H1 (cell line): ENCODE results near the gene EHBP1. TPM values are rescaled to one million over a fixed set of nuclear protein-coding genes. Genes with fewer than 3 reads are reported as not detected.

ENCODE experiments used
- CTCF ChIA-PET: fragments of 300-600 bp; sonication (Branson Sonifier 250); formaldehyde crosslinking; loops from one replicate; lab custom pipeline; 2021; ENCODE audit not compliant: partially characterized antibody; lab: Charles Lee
- POLR2A ChIA-PET: fragments of 300-600 bp; sonication (Branson Sonifier 250); formaldehyde crosslinking; loops from one replicate; lab custom pipeline; 2021; ENCODE audit warnings: inconsistent platforms; ENCODE audit not compliant: partially characterized antibody; lab: Charles Lee
- DNase-seq, 2 experiments: peaks; one replicate each; pipeline versions ENCODE4 v3.0.0 to v3.0.0-alpha.2; 2010 to 2022; ENCODE audit warnings: low spot score in 2 of 2, low read depth in 1 of 2, mixed read lengths in 1 of 2
- FAIRE-seq: peaks from 2 replicates; lab custom pipeline; 2011; peaks lifted over from hg19 to GRCh38; lab: Jason Lieb, UNC
- H2AFZ ChIP-seq: 2 replicates; pipeline ENCODE4 v1.8.1; 2012; ENCODE audit warnings: low read length, inconsistent platforms
- H2AK5ac ChIP-seq: 2 replicates; pipeline ENCODE4 v1.6.1; 2013; ENCODE audit warnings: low read depth, low read length
- H2BK120ac ChIP-seq: replicated peaks from 2 replicates; pipeline ENCODE3; 2013; ENCODE audit warnings: low read depth, low read length, inconsistent platforms
- H2BK12ac ChIP-seq: 2 replicates; pipeline ENCODE4 v1.6.1; 2013; ENCODE audit warnings: low read depth, low read length
- H2BK15ac ChIP-seq: 2 replicates; pipeline ENCODE4 v1.6.1; 2013; ENCODE audit warnings: low read length
- H2BK20ac ChIP-seq: 2 replicates; pipeline ENCODE4 v1.6.1; 2013; ENCODE audit warnings: low read length
- H2BK5ac ChIP-seq: 2 replicates; pipeline ENCODE4 v1.6.1; 2013; ENCODE audit warnings: low read depth, low read length
- H3K14ac ChIP-seq: 2 replicates; pipeline ENCODE4 v1.6.1; 2013; ENCODE audit warnings: inconsistent platforms; ENCODE audit not compliant: insufficient read length
- H3K18ac ChIP-seq: 2 replicates; pipeline ENCODE4 v1.6.1; 2013; ENCODE audit warnings: low read length; ENCODE audit errors: extremely low read depth
- H3K23ac ChIP-seq: 2 replicates; pipeline ENCODE4 v1.6.1; 2013; ENCODE audit warnings: inconsistent platforms; ENCODE audit not compliant: insufficient read length
- H3K23me2 ChIP-seq: 2 replicates; pipeline ENCODE4 v1.6.1; 2013; ENCODE audit warnings: low read depth, low read length
- H3K27ac ChIP-seq: 2 replicates; pipeline ENCODE4 v1.6.1; 2011; ENCODE audit warnings: low read depth, low read length, inconsistent platforms
- H3K27me3 ChIP-seq, 4 experiments: replicated peaks in 1 of 4; 1 replicate in 1 of 4; 2 replicates in 3 of 4; pipeline versions ENCODE4 v1.6.1 to v1.8.1; 2011 to 2013; ENCODE audit warnings: low read length in 3 of 4, mild to moderate bottlenecking in 3 of 4, inconsistent platforms in 2 of 4, mixed read lengths in 2 of 4, moderate library complexity in 1 of 4; ENCODE audit not compliant: control insufficient read depth in 3 of 4, insufficient read depth in 3 of 4; ENCODE audit errors: extremely low read depth in 1 of 4
- H3K36me3 ChIP-seq, 4 experiments: 2 replicates each; pipeline versions ENCODE4 v1.6.1 to v1.8.1; 2011 to 2013; ENCODE audit warnings: mild to moderate bottlenecking in 4 of 4, low read length in 3 of 4, moderate library complexity in 2 of 4, control low read depth in 1 of 4, inconsistent platforms in 1 of 4; ENCODE audit not compliant: insufficient read depth in 4 of 4, control insufficient read depth in 2 of 4
- H3K4ac ChIP-seq: replicated peaks from 2 replicates; pipeline ENCODE3; 2013; ENCODE audit warnings: low read length, low read depth, mixed read lengths, inconsistent platforms; ENCODE audit not compliant: insufficient read length
- H3K4me1 ChIP-seq, 4 experiments: replicated peaks in 1 of 4; 1 replicate in 1 of 4; 2 replicates in 3 of 4; pipeline versions ENCODE4 v1.6.1 to v1.8.1; 2011 to 2013; ENCODE audit warnings: low read length in 3 of 4, inconsistent platforms in 2 of 4, mixed read lengths in 1 of 4; ENCODE audit not compliant: insufficient read depth in 4 of 4, control insufficient read depth in 3 of 4
- H3K4me2 ChIP-seq, 2 experiments: 2 replicates each; pipeline versions ENCODE4 v1.6.1 to v1.8.1; 2011 to 2013; ENCODE audit warnings: low read depth in 2 of 2, low read length in 2 of 2, control low read depth in 1 of 2, inconsistent platforms in 1 of 2, mild to moderate bottlenecking in 1 of 2; ENCODE audit not compliant: insufficient read depth in 1 of 2
- H3K4me3 ChIP-seq, 4 experiments: fragments of 200-600, 300-600 bp in 1 of 4; sonication (generic), shearing (Covaris generic), sonication (Bioruptor Twin) in 1 of 4; 2 replicates each; pipeline versions ENCODE4 v1.5.1 to v1.8.1; 2011 to 2016; ENCODE audit warnings: low read length in 4 of 4, low read depth in 3 of 4, control low read depth in 2 of 4, inconsistent platforms in 2 of 4, mild to moderate bottlenecking in 2 of 4, mixed read lengths in 1 of 4, moderate library complexity in 1 of 4; ENCODE audit not compliant: insufficient read depth in 2 of 4; ENCODE audit errors: extremely low read depth in 1 of 4
- H3K56ac ChIP-seq: replicated peaks from 2 replicates; pipeline ENCODE3; 2013; ENCODE audit warnings: low read depth, mild to moderate bottlenecking, mixed read lengths, low read length, inconsistent platforms; ENCODE audit not compliant: insufficient read length
- H3K79me1 ChIP-seq: 2 replicates; pipeline ENCODE4 v1.6.1; 2013; ENCODE audit warnings: low read depth, low read length, control low read depth
- H3K79me2 ChIP-seq, 2 experiments: 2 replicates each; pipeline versions ENCODE4 v1.6.1 to v1.8.1; 2012 to 2013; ENCODE audit warnings: low read length in 2 of 2, mild to moderate bottlenecking in 2 of 2, inconsistent platforms in 1 of 2; ENCODE audit not compliant: insufficient read depth in 2 of 2, control insufficient read depth in 1 of 2
- H3K9ac ChIP-seq, 4 experiments: replicated peaks in 1 of 4; 1 replicate in 1 of 4; 2 replicates in 3 of 4; pipeline versions ENCODE4 v1.6.1 to v1.8.1; 2011 to 2013; ENCODE audit warnings: low read depth in 3 of 4, low read length in 3 of 4, control low read depth in 2 of 4, mild to moderate bottlenecking in 2 of 4, moderate library complexity in 2 of 4, inconsistent platforms in 1 of 4; ENCODE audit errors: extremely low read depth in 1 of 4
- H3K9me3 ChIP-seq, 2 experiments: 2 replicates each; pipeline versions ENCODE4 v1.6.1 to v1.8.1; 2012 to 2013; ENCODE audit warnings: mild to moderate bottlenecking in 2 of 2, moderate library complexity in 2 of 2, control low read depth in 1 of 2, inconsistent platforms in 1 of 2, low read depth in 1 of 2, low read length in 1 of 2, mixed read lengths in 1 of 2; ENCODE audit not compliant: insufficient read depth in 2 of 2
- H4K20me1 ChIP-seq, 2 experiments: replicated peaks in 1 of 2; 2 replicates each; pipeline versions ENCODE3 to v1.8.1; 2011 to 2013; ENCODE audit warnings: inconsistent platforms in 2 of 2, low read length in 2 of 2, mild to moderate bottlenecking in 1 of 2; ENCODE audit not compliant: insufficient read depth in 2 of 2, control insufficient read depth in 1 of 2
- H4K5ac ChIP-seq: 2 replicates; pipeline ENCODE4 v1.6.1; 2013; ENCODE audit warnings: low read length, low read depth, mixed read lengths, inconsistent platforms; ENCODE audit not compliant: insufficient read length
- H4K8ac ChIP-seq: 2 replicates; pipeline ENCODE4 v1.8.0; 2013; ENCODE audit warnings: mild to moderate bottlenecking, moderate library complexity, low read length, inconsistent platforms; ENCODE audit not compliant: insufficient read depth; ENCODE audit errors: extremely low read depth
- H4K91ac ChIP-seq: replicated peaks from 2 replicates; pipeline ENCODE3; 2013; ENCODE audit warnings: low read length, mixed read lengths, inconsistent platforms; ENCODE audit not compliant: insufficient read length
- BRCA1 ChIP-seq: IDR thresholded peaks from 2 replicates; pipeline ENCODE4 v1.6.1; 2012; ENCODE audit warnings: low read depth, low read length, improper control_type of control experiment
- WGBS, 2 experiments: shearing (Covaris generic) in 1 of 2; methylation state at CpG; one replicate each; pipeline versions ENCODE4 v1.1.6 to v1.1.7; 2013 to 2015; ENCODE audit warnings: low lambda C conversion rate in 2 of 2, mixed read lengths in 2 of 2, inconsistent platforms in 1 of 2, low coverage in 1 of 2, missing lambda C conversion rate in 1 of 2; ENCODE audit not compliant: insufficient replicate concordance in 2 of 2, insufficient coverage in 1 of 2, insufficient read length in 1 of 2; ENCODE audit errors: extremely low coverage in 1 of 2, missing lambda C conversion rate in 1 of 2; 5-methylcytosine and 5-hydroxymethylcytosine counted together
- polyA plus RNA-seq, 7 experiments: library from polyadenylated mRNA; depleted of rRNA in 3 of 7; stranded (reverse) in 5 of 7; unstranded in 2 of 7; fragments of >200 nt in 5 of 7; fragments of 200-250 nt in 2 of 7; gene quantifications; 1 replicate in 5 of 7; 2 replicates in 1 of 7; 4 replicates in 1 of 7; pipeline versions ENCODE4 v1.2.1 to v1.2.3, GENCODE V29; 2011 to 2013; ENCODE audit warnings: missing spikeins in 2 of 7, mixed read lengths in 2 of 7
- total RNA-seq: library from RNA; stranded (reverse); fragmentation: NEBNext Ultra II Directional; extraction: Animal tissue kit (Norgen Biotek cat#: 25700); gene quantifications from 2 replicates; pipeline ENCODE4 v1.2.1, GENCODE V29; 2021

The EHBP1 gene
- total and polyA plus RNA-seq, 2 of the 8 experiments (the other 6 are each of a cell fraction or from before 2014, with no cell fraction given), result 12.0 to 64.1 TPM

DNA sequence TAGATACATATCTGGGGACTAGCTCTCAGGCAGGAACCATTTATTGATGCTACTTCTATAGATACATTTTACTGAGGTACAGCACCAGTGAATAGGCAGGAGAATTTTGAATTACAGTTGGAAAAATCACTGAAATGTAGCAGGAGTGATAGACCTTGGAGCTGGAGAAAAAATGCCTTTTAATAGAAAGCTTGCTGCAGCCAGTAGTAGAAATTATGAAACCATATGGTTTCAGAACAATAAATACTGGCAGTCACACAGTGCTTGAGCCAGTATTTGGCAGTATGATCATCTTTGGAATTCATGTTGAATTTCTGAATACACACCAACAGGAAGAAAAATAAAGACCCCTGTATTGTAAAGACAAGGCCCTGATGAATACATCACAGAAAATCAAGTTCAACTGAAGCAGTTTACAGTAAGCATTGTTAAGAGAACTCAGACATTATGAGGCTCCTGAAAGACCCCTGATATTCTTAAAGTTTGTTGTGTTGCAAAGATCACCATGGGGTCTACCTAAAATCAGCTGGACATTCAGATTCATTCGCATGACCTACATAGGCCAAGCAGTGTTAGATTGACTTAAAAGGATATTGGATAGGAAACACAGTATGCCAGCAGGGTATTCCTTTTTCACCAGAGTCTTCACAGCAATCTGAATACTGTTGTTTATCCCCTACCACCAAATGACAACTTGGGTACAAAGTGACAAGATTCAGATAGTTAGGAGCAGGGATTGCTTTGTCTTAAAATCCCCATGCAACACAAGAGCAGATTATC is 139.0 kb downstream of the EHBP1 start:
- FAIRE-seq (peak; percentile 45), DNase-seq (no peak)
- Histone ChIP-seq H4K5ac (no peak overlapping the region), H3K4me2 (no peak overlapping the region), H3K4ac (no peak overlapping the region), H3K56ac (no peak overlapping the region), H3K14ac (no peak overlapping the region), H3K9ac (peak overlapping the region in 1 of 4 experiments; percentile 8; a peak in 1 of 7 replicates), H3K27ac (no peak overlapping the region), H3K36me3 (no peaks in the 10 kb centered on the region; a peak in 1 of 8 replicates), H2BK12ac (no peak overlapping the region), H3K9me3 (no peaks in the 10 kb centered on the region), H3K4me1 (no peaks in the 10 kb centered on the region), H3K27me3 (no peaks in the 10 kb centered on the region), H4K8ac (no peak overlapping the region), H2AFZ (no peak overlapping the region), H3K4me3 (no peak overlapping the region), H3K23ac (no peak overlapping the region), H3K23me2 (no peaks in the 10 kb centered on the region), H2BK5ac (no peak overlapping the region), H3K79me1 (no peaks in the 10 kb centered on the region), H2BK15ac (no peak overlapping the region), H4K20me1 (no peaks in the 10 kb centered on the region), H4K91ac (no peak overlapping the region), H2BK120ac (no peak overlapping the region), H3K79me2 (no peaks in the 10 kb centered on the region), H2AK5ac (no peak overlapping the region), H2BK20ac (no peak overlapping the region), H3K18ac (no peak overlapping the region)
- TF ChIP-seq BRCA1, result no peak
- ChIA-PET POLR2A (no interaction called here), CTCF (interaction anchor here (1.3 to 3.5 kb wide), 2 partner anchors 12 to 388 kb away, joined by 3 to 14 read pairs; no protein-coding TSS in a partner anchor)
- 50% methylated on average over 1 of the region's 1 CpG; no CpG with 5 or more reads in 1 of the 2 experiments for WGBS, 2 experiments
